Caco-2 (cell line): ENCODE data around the gene FAM53A. TPM values are rescaled to one million over a fixed set of nuclear protein-coding genes. Genes with fewer than 3 reads are reported as not detected.
"Not testable (repeated sequence)": the region's sequence is repeated elsewhere in the genome, so short reads cannot be mapped to it uniquely, and the experiment has no call there.

Source experiments
- BruUV-seq: library from RNA; stranded (reverse); fragments of 400-500 nt; replicated peaks from 2 replicates; lab custom pipeline; 2021; lab: Mats Ljungman, UMichigan
- CTCF ChIA-PET: fragments of 300-600 bp; sonication (Branson Sonifier 250); formaldehyde crosslinking; loops from one replicate; lab custom pipeline; 2022; ENCODE audit warnings: antibody characterized with exemption; lab: Charles Lee
- POLR2A ChIA-PET: fragments of 300-600 bp; sonication (Branson Sonifier 250); formaldehyde crosslinking; loops from one replicate; lab custom pipeline; 2022; ENCODE audit warnings: antibody characterized with exemption; lab: Charles Lee
- DNase-seq, 2 experiments: peaks; one replicate each; pipeline versions ENCODE4 v3.0.0 to v3.0.0-alpha.2; 2020 to 2022
- H3K27me3 ChIP-seq: replicated peaks from 2 replicates; pipeline ENCODE4 v1.6.0; 2011; ENCODE audit warnings: low read length; ENCODE audit not compliant: control insufficient read depth, insufficient read depth
- H3K36me3 ChIP-seq: 2 replicates; pipeline ENCODE4 v1.5.1; 2011; ENCODE audit warnings: low read length; ENCODE audit not compliant: control insufficient read depth, insufficient read depth
- H3K4me1 ChIP-seq: fragments of 250-450 bp; sonication (Bioruptor Pico); 2 replicates; pipeline ENCODE4 v1.5.1; 2020; ENCODE audit warnings: mild to moderate bottlenecking
- H3K4me3 ChIP-seq: 2 replicates; pipeline ENCODE4 v1.5.1; 2011; ENCODE audit warnings: low read depth, mild to moderate bottlenecking, control low read depth, low read length
- H3K9me3 ChIP-seq: fragments of 250-450 bp; sonication (Bioruptor Pico); 2 replicates; pipeline ENCODE4 v1.5.1; 2020; ENCODE audit warnings: mild to moderate bottlenecking, moderate library complexity
- H3K27ac Mint-ChIP-seq: one replicate; pipeline ENCODE4 v1.8.0; 2022; ENCODE audit warnings: mixed read lengths; ENCODE audit not compliant: unreplicated experiment
- H3K27me3 Mint-ChIP-seq: one replicate; pipeline ENCODE4 v1.8.0; 2022; ENCODE audit warnings: mixed read lengths; ENCODE audit not compliant: insufficient read depth, unreplicated experiment
- H3K36me3 Mint-ChIP-seq: one replicate; pipeline ENCODE4 v1.8.0; 2022; ENCODE audit warnings: mild to moderate bottlenecking, mixed read lengths; ENCODE audit not compliant: insufficient read depth, unreplicated experiment
- H3K4me1 Mint-ChIP-seq: one replicate; pipeline ENCODE4 v1.8.0; 2022; ENCODE audit warnings: low read depth, mixed read lengths; ENCODE audit not compliant: unreplicated experiment
- H3K4me3 Mint-ChIP-seq: one replicate; pipeline ENCODE4 v1.8.0; 2022; ENCODE audit warnings: mild to moderate bottlenecking, moderate library complexity, mixed read lengths; ENCODE audit not compliant: unreplicated experiment
- H3K9me3 Mint-ChIP-seq: one replicate; pipeline ENCODE4 v1.8.0; 2022; ENCODE audit warnings: mixed read lengths; ENCODE audit not compliant: unreplicated experiment
- intact Hi-C: fragments of 100-400 bp; cut with micrococcal nuclease; formaldehyde crosslinking; loops from one replicate; pipeline ENCODE4 v1.10.0; 2022; ENCODE audit not compliant: unreplicated experiment
- total RNA-seq: library from RNA; stranded (reverse); gene quantifications from 2 replicates; pipeline ENCODE4 v1.2.3, GENCODE V29; 2022
- TF ChIP-seq, protein P1 (sequence below), 2 experiments: fragments of 200-600 bp in 1 of 2; IDR thresholded peaks; 1 replicate in 1 of 2; 2 replicates in 1 of 2; pipeline versions ENCODE4 v1.5.1 to v1.8.0; 2011 to 2022; ENCODE audit warnings: antibody characterized with exemption in 1 of 2, control low read depth in 1 of 2, inconsistent platforms in 1 of 2, low read depth in 1 of 2, low read length in 1 of 2, mild to moderate bottlenecking in 1 of 2, moderate library complexity in 1 of 2; ENCODE audit not compliant: insufficient read depth in 1 of 2, severe bottlenecking in 1 of 2, unreplicated experiment in 1 of 2

FAM53A gene
- total RNA-seq, 1 experiment from 2014 or later, result 4.1 TPM

DNA sequence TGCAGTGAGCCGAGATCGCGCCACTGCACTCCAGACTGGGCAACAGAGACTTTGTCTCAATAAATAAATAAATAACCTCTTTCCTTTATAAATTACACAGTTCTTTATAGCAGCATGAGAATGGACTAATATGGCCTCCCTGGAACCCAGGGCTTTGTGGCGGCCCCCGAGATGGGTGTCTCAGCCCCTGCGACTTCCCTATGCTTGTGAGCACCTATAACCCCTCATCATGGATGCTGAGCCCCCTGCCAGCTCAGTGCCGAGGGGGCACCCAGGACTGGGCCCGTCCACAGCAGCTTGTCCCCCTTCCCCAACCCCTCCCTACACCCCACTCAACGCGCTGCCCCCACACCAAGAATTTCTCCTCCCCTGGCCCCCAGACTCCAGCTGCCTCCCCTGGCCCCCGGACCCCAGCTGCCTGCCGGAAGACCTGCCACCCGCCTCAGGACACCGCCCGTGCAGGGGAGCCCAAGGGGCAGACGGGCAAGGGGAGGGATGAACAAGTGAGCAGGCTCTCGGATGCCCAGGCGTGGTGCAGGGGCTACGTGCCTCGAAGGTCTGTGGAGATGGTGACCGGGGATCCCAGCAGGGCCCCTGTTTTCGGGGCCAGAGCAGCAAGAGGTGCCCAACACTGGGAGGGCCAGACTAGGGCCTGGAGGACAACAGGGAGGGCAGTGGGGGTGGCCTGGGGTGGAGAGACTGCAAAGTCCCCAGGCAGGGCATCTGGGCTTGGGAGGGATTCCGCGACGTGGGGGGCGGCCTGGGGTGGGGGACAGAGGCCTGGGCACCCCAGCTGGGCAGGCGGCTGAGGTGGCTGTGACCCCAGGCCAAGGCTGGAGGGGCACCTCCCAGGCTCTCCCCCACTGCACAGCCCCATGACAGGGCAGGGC, 74.0 kb downstream of the FAM53A start:
- CTCF ChIA-PET, result no interaction called here
- Mint-ChIP-seq H3K27me3 (no peaks in the 10 kb centered on the region), H3K4me3 (no peak overlapping the region), H3K36me3 (peaks cover 6% of the 10 kb centered on the region), H3K4me1 (peaks cover 3% of the 10 kb centered on the region), H3K27ac (no peak overlapping the region), H3K9me3 (no peaks in the 10 kb centered on the region)
- no peaks in the 10 kb centered on the region for H3K36me3 ChIP-seq
- intact Hi-C loops, result no loop called here
- no peaks in the 10 kb centered on the region for H3K9me3 ChIP-seq
- no peak overlapping the region for H3K4me3 ChIP-seq
- DNase-seq, result no peak
- POLR2A ChIA-PET, result no interaction called here
- no TSS peak for BruUV-seq
- TF ChIP-seq, protein P1, sequence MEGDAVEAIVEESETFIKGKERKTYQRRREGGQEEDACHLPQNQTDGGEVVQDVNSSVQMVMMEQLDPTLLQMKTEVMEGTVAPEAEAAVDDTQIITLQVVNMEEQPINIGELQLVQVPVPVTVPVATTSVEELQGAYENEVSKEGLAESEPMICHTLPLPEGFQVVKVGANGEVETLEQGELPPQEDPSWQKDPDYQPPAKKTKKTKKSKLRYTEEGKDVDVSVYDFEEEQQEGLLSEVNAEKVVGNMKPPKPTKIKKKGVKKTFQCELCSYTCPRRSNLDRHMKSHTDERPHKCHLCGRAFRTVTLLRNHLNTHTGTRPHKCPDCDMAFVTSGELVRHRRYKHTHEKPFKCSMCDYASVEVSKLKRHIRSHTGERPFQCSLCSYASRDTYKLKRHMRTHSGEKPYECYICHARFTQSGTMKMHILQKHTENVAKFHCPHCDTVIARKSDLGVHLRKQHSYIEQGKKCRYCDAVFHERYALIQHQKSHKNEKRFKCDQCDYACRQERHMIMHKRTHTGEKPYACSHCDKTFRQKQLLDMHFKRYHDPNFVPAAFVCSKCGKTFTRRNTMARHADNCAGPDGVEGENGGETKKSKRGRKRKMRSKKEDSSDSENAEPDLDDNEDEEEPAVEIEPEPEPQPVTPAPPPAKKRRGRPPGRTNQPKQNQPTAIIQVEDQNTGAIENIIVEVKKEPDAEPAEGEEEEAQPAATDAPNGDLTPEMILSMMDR (IDR thresholded peaks at IDR 0.05; ENCODE audit: insufficient read depth in 1 of 2, low read depth in 1 of 2, low read length in 1 of 2, severe bottlenecking in 1 of 2, unreplicated experiment in 1 of 2), result no peak
- H3K4me1 ChIP-seq, result peaks cover 1% of the 10 kb centered on the region; the same call in 1 of the 2 replicates
- H3K27me3 ChIP-seq, result no peaks in the 10 kb centered on the region

- no peak overlapping the region for H3K27ac Mint-ChIP-seq
- ChIA-PET POLR2A (no interaction called here), CTCF (no interaction called here)
- peaks cover 8% of the 10 kb centered on the region for H3K4me1 Mint-ChIP-seq
- TF ChIP-seq, protein P1 (IDR thresholded peaks at IDR 0.05; ENCODE audit: insufficient read depth in 1 of 2, low read depth in 1 of 2, low read length in 1 of 2, severe bottlenecking in 1 of 2, unreplicated experiment in 1 of 2), result no peak
- intact Hi-C loops, result no loop called here
- no peaks in the 10 kb centered on the region for H3K27me3 ChIP-seq
- H3K36me3 ChIP-seq, result no peaks in the 10 kb centered on the region
- H3K9me3 Mint-ChIP-seq, result no peaks in the 10 kb centered on the region
- peaks cover 3% of the 10 kb centered on the region for H3K27me3 Mint-ChIP-seq
- H3K4me3 ChIP-seq, result no peak overlapping the region
- DNase-seq, result no peak
- BruUV-seq, result no TSS peak
- no peak overlapping the region for H3K4me3 Mint-ChIP-seq
- H3K4me1 ChIP-seq, result peaks cover 3% of the 10 kb centered on the region; the same call in 1 of the 2 replicates
- no peaks in the 10 kb centered on the region for H3K9me3 ChIP-seq
- H3K36me3 Mint-ChIP-seq, result peaks cover 10% of the 10 kb centered on the region
These were observed 75.2 kb downstream of the FAM53A start for GRCh38 chr4:1608821-1609500.

GRCh38 chr4:1608196-1608820, 75.8 kb downstream of the FAM53A start:
- POLR2A ChIA-PET, result no interaction called here
- no peak overlapping the region for H3K27ac Mint-ChIP-seq
- BruUV-seq, result no TSS peak
- peaks cover 3% of the 10 kb centered on the region; the same call in 1 of the 2 replicates for H3K4me1 ChIP-seq
- no peaks in the 10 kb centered on the region for H3K27me3 ChIP-seq
- H3K36me3 Mint-ChIP-seq, result peaks cover 10% of the 10 kb centered on the region
- TF ChIP-seq, protein P1 (IDR thresholded peaks at IDR 0.05; ENCODE audit: insufficient read depth in 1 of 2, low read depth in 1 of 2, low read length in 1 of 2, severe bottlenecking in 1 of 2, unreplicated experiment in 1 of 2), result no peak
- intact Hi-C loops, result no loop called here
- CTCF ChIA-PET, result no interaction called here
- H3K36me3 ChIP-seq, result no peaks in the 10 kb centered on the region
- H3K27me3 Mint-ChIP-seq, result peaks cover 3% of the 10 kb centered on the region
- H3K4me3 ChIP-seq, result no peak overlapping the region
- no peak overlapping the region for H3K4me3 Mint-ChIP-seq
- H3K9me3 ChIP-seq, result no peaks in the 10 kb centered on the region
- no peak for DNase-seq
- H3K4me1 Mint-ChIP-seq, result peaks cover 8% of the 10 kb centered on the region
- H3K9me3 Mint-ChIP-seq, result no peaks in the 10 kb centered on the region

DNA sequence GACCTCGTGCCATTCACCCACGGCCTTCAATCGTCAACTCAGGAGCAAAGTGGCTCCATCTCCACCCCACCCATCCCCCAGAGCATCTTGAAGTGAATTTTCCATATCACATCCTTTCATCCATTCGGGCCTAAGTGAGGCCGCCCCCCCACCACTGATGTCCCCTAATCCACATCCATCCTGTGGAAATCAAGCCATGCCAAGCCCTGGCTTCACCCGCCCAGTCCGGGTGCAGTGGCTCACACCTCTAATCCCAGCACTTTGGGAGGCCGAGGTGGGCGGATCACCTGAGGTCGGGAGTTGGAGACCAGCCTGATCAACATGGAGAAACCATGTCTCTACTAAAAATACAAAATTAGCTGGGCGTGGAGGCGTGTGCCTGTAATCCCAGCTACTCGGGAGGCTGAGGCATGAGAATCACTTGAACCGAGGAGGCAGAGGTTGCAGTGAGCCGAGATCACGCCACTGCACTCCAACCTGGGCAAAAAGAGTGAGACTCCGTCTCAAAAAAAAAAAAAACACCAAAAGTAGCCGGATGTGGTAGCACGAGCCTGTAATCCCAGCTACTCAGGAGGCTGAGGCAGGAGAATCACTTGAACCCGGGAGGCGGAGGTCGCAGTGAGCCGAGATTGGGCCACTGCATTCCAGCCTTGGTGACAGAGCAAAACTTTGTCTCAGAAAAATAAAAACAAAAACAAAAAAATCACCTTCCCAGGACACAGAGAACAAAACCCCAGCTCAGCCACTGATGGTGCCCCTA, 76.5 kb downstream of the FAM53A start:
- H3K36me3 ChIP-seq, POLR2A ChIA-PET, H3K4me3 ChIP-seq, H3K4me3 Mint-ChIP-seq, H3K9me3 Mint-ChIP-seq, H3K27me3 Mint-ChIP-seq, H3K4me1 ChIP-seq, H3K27ac Mint-ChIP-seq, H3K9me3 ChIP-seq, H3K4me1 Mint-ChIP-seq, DNase-seq, intact Hi-C loops, BruUV-seq, H3K27me3 ChIP-seq, CTCF ChIA-PET: not testable (repeated sequence)
- H3K36me3 Mint-ChIP-seq, result peaks cover 10% of the 10 kb centered on the region
